GM21723 (cell line): ENCODE results near the gene RAB3GAP1.
"Not testable (repeated sequence)": the region's sequence is repeated elsewhere in the genome, so short reads cannot be mapped to it uniquely, and the experiment has no call there.

ENCODE experiments used
- ATAC-seq: cut with Tn5 transposase; IDR thresholded peaks from one replicate; pipeline ENCODE4 v1.9.1; 2021; ENCODE audit warnings: mild to moderate bottlenecking, moderate library complexity; ENCODE audit not compliant: unreplicated experiment

Gene RAB3GAP1

GRCh38 chr2:135052042-135052876, at the start of gene RAB3GAP1:
RAB3GAP1 (plus strand) TSS chr2:135052292; CDS start chr2:135052308, 16 bp downstream.
- peak; percentile 83 for ATAC-seq

DNA sequence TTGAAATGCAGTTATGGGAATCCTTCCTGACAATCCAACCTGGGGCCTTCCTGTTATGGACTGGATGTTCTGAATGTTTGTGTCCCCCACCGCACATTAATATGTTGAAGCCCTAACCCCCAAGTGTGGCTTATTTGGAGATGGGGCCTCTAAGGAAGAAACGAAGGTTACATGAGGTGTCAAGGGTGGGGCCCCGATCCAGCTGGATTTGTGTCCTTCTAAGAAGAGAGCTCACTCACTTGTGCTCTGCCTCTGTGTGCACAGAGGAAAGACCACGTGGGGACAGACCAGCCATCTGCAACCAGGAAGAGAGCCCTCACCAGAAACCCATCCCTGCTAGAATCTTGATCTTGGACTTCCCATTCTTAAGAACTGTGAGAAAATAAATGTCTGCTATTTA, 49.3 kb upstream of the RAB3GAP1 start:
- no peak for ATAC-seq

DNA sequence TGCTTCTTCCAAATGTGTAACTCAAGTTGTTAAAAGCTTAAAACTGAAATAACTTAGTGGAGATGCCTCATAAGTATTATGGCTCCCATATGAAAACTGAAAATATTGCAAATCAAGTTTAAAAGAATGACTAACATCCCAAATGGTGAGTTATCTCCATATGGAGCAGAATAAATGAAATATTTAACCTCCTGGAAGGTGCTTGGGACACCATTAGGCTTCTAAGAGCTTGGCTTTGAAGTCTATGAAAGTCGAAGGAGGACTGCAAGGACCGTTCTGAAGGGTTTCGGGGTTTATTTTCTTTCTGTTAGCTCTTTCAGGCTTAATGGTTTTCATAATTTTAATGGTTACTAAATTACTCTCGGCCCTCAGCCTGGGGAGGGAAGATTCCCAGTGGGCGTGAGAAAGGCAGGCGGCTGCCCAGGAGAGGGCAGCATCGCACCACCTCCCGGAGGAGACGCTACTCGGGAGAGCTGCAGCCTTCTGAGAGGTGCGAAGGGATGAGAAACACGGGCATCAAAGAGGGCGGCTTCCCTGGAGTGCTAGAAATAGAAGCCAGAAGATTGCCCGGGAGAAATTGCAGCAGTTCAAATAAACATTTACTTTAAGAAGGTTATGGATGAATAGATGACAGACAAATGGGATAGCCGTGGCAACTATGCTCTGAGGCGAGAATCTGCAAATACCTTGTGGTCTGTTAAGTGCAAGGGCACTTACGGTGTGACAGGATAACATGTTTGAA, 47.9 kb upstream of the RAB3GAP1 start:
- peak; percentile 96 for ATAC-seq

GRCh38 chr2:135005753-135006152, 46.3 kb upstream of the RAB3GAP1 start:
- no peak for ATAC-seq

DNA sequence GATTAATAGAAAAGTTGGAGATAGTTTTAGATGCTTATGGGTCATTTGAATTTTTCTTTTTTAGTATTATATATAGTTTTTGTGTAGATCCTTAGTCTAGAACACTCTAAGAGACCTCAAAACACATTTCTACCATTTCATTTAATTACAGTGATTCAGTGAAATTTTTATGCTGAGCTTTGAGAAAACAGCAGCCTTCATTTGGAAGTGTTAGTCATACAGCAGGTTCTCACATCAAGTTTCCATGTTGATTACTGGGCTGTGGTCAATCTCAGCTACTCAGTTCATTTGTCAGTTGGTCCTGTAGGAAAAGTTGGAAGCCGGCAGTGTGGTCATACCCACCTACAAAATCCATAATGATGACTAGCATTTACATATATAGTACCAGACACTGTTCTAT, 42.8 kb upstream of the RAB3GAP1 start:
- ATAC-seq, result no peak

GRCh38 chr2:135010200-135010942, 41.7 kb upstream of the RAB3GAP1 start:
- ATAC-seq, result no peak

DNA sequence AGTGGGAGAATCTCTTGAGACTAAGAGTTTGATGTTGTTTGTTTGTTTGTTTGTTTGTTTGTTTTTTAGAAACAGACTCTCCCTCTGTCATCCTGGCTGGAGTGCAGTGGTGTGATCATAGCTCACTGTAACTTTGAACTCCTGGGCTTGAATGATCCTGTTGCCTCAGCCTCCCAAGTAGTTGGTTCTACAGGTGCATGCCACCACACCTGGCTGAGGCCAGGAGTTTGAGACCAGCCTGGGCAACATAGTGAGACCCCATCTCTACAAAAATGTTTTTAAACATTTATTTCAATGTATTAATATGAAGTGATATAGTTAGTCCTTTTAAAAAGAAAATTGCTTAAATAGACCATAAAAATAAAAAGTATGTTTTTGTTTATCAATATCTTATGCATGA, 40.5 kb upstream of the RAB3GAP1 start:
- no peak for ATAC-seq

GRCh38 chr2:135021618-135022017, 30.5 kb upstream of the RAB3GAP1 start:
- ATAC-seq, result no peak

GRCh38 chr2:135022952-135023880, 28.9 kb upstream of the RAB3GAP1 start:
- no peak for ATAC-seq

GRCh38 chr2:135023886-135024485, 28.1 kb upstream of the RAB3GAP1 start:
- no peak for ATAC-seq

DNA sequence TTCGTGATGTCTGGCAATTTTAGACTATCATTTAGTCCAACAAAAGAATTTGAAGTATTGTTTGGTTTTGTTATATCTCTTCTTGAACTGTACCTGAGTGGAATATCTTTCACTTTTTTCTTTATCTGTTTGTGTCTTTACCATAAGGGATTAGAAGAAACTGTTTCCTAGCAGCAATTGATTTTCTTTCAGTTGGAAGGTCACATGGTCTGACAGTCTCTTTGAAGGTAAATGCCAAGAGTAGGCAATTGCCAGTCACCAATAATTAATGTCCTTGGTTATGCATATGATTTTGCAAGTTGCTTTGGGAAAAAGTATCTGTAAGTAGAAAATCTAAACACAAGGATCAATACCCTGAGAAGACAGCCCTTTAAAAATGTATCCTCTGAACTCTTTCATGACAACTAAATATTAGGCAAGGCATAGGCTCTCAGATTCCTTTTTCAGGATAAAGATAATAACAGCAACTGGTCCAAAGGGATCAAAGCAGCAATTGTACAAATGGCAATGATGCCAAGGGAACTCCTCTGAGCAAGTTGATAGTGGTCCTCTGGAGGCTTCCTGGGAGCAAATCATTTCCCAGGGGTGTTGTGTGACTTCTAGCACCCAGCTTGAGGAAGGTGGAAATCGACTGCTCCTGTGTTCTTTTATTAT, 22.5 kb upstream of the RAB3GAP1 start:
- ATAC-seq, result no peak

DNA sequence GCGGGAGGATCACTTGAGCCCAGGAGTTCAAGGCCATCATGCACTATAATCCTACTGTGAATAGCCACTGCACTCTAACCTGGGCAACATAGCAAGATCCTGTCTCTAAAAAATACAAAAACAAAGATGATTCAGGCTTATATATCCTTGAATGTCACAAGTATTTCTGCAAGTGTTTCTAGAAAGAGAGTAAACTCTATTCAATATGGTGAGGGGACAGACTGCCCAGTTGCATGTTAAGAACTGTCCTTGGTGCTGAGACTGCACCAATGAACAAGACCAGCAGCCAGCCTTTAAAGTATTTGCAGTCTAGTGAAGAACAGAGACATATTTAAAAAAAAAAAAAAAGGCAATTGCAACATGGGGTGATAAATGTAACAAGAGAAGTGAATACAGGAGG, 21.3 kb upstream of the RAB3GAP1 start:
- no peak for ATAC-seq

GRCh38 chr2:135033216-135033615, 18.9 kb upstream of the RAB3GAP1 start:
- not testable (repeated sequence) for ATAC-seq

- no peak for ATAC-seq
These were observed 14.3 kb upstream of the RAB3GAP1 start for GRCh38 chr2:135037831-135038230.

DNA sequence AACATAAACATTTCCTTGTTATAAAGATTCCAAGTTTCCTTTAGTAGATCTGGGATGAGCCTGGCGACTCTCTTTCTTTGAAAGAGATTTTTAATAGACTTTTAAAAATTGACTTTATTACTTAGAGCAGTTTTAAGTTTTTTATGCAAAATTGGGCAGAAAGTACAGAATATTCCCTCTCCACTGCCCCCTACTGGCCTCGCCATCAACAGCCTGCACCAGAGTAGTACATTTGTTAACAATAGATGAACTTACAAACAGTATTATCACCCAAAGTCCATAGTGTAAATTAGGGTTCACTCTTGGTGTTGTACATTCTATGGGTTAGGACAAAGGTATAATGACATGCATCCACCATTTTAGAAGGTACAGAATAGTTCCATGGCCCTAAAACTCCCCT, 8.7 kb upstream of the RAB3GAP1 start:
- ATAC-seq, result no peak

- no peak for ATAC-seq
These were observed 4.8 kb upstream of the RAB3GAP1 start, which contains the start of gene MAP3K19 for GRCh38 chr2:135047300-135047699. MAP3K19 (minus strand) TSS chr2:135047447; CDS start chr2:135024647, 22,800 bp downstream.

DNA sequence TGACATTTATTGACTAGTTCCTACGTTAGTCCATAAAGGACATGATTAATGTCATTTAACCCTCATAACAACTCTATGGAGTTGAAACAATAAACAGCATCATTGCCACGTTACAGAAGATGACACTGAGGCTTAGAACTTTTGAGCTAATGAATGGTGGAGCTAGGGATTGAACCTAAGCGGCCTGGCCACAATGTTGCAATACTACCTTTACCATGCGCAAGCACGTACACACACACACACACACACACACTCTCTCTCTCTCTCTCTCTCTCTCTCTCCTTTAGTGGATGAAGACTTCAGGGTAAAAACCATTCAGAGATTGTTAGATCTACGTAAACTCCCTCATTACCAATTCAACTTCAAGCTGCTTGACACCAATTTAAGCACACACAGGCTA, 4.0 kb upstream of the RAB3GAP1 start:
- ATAC-seq, result no peak

GRCh38 chr2:135050132-135050531, 2.0 kb upstream of the RAB3GAP1 start:
- ATAC-seq, result no peak

DNA sequence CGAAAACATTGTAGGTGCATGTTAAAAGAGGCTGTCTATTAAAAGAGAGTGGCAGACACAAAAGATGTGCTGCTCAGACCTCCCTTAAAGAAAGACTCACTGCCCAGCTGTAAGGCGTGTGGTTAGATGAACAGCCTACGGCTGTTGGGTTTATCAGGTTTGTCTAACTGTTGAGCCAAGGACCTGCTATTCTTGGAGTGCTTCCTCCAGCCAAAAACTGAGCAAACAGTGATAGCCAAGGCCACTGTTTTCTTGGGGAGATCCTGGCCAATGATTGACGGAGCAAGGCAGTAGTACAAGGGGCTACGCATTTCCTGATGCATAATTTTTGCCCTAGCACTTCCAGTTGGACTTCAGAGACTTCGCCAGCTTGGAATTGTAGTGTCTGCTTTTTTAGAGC, 1.4 kb upstream of the RAB3GAP1 start:
- ATAC-seq, result no peak
